Fibroblast of villous mesenchyme (primary cell): ENCODE measurements around the gene JCHAIN. TPM values are rescaled to one million over a fixed set of nuclear protein-coding genes. Genes with fewer than 3 reads are reported as not detected.

Experiments
- DNase-seq: peaks from one replicate; pipeline ENCODE4 v3.0.0-alpha.2; 2010; ENCODE audit warnings: low read depth
- H3K4me3 ChIP-seq: 2 replicates; pipeline ENCODE4 v1.5.1; 2011; ENCODE audit warnings: low read depth, mild to moderate bottlenecking, low read length
- total RNA-seq: library from RNA; depleted of rRNA; stranded (reverse); fragments of >200 nt; gene quantifications from 2 replicates; pipeline ENCODE4 v1.2.3, GENCODE V29; 2012
- TF ChIP-seq, protein P1 (sequence below): IDR thresholded peaks from 2 replicates; pipeline ENCODE4 v1.5.1; 2012; ENCODE audit warnings: low read depth, mild to moderate bottlenecking, low read length; ENCODE audit not compliant: insufficient read depth

Gene JCHAIN
- 0.64 and 2.6 TPM in 2 replicates for total RNA-seq

DNA sequence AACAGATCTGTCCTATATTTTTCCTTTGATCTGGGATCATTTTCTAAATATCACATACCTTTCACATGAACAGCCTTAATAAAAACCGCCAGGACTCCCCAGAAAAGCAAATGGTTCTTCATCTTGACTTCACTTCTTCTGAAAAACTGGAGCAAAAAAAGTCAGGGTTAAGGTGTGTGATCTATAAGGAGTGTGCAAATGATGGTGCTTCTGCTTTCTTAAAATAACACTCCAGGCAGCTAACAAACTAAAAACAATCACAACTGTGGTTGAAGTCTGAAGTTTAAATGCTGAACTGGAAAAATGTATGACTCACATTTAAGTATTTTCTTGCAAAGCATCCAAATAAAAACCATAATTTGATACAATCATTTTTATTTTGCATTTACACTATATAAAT, at the start of gene JCHAIN:
Gene JCHAIN (minus strand): TSS at position 140 of the 400 bp plus-strand sequence. CDS start 18 bp downstream, at position 122.
- TF ChIP-seq, protein P1, sequence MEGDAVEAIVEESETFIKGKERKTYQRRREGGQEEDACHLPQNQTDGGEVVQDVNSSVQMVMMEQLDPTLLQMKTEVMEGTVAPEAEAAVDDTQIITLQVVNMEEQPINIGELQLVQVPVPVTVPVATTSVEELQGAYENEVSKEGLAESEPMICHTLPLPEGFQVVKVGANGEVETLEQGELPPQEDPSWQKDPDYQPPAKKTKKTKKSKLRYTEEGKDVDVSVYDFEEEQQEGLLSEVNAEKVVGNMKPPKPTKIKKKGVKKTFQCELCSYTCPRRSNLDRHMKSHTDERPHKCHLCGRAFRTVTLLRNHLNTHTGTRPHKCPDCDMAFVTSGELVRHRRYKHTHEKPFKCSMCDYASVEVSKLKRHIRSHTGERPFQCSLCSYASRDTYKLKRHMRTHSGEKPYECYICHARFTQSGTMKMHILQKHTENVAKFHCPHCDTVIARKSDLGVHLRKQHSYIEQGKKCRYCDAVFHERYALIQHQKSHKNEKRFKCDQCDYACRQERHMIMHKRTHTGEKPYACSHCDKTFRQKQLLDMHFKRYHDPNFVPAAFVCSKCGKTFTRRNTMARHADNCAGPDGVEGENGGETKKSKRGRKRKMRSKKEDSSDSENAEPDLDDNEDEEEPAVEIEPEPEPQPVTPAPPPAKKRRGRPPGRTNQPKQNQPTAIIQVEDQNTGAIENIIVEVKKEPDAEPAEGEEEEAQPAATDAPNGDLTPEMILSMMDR, result no peak
- no peak within 1 kb of the TSS for H3K4me3 ChIP-seq
- peak; percentile 23 for DNase-seq

DNA sequence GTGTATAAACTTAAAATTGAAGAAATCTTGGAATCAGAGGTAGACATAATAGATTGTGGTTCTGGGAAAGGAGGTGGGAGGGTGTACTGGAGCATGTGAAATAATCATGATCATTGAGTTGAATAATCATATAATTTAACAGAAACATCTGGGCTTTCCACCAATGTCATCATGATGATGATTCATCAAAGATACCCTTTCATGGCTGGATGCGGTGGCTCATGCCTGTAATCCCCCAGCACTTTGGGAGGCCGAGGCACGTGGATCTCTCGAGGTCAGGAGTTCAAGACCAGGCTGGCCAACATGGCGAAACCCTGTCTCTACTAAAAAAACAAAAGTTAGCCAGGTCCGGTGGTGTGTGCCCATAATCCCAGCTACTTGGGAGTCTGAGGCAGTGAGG, 48.8 kb upstream of the JCHAIN start:
- DNase-seq, result no peak
- no peak overlapping the region for H3K4me3 ChIP-seq
- TF ChIP-seq, protein P1, result no peak

DNA sequence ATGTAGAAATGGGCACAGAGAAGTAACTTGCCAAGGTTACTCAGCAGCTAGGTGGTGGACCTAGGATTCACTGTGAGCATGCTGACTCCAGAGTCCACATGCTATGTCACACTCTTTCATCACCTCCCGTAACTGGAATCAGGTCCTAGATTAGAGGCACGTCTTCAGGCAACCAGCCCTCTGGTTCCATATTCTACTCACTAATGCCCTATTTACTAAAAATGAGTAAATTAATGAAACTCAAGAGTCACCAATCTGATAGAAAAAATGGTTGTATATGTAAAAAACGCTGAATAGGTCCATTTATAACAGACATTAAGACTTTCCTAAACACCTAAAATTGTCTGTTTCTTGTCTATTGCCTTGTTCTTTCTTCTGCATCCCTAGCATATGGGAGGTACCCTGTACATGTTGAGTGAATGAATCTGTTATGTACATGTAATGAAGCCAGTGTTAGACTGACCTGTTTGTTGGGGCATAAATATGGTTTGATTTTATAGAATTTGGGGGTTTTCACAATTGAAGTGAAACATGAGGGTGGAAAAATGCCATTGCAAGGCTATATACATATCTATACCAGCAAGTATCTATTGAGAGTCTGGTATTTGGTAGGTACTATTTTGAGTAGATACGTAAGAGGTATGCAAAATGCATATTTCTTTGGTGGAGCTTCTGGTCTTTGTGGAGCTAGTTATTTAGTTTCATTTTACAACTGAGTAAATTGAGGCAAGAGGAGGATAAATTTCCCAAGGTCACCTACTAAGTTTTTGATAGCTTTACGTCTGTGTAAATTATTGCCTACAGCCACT, 48.0 kb upstream of the JCHAIN start:
- H3K4me3 ChIP-seq, result no peak overlapping the region
- DNase-seq, result peak; percentile 33

DNA sequence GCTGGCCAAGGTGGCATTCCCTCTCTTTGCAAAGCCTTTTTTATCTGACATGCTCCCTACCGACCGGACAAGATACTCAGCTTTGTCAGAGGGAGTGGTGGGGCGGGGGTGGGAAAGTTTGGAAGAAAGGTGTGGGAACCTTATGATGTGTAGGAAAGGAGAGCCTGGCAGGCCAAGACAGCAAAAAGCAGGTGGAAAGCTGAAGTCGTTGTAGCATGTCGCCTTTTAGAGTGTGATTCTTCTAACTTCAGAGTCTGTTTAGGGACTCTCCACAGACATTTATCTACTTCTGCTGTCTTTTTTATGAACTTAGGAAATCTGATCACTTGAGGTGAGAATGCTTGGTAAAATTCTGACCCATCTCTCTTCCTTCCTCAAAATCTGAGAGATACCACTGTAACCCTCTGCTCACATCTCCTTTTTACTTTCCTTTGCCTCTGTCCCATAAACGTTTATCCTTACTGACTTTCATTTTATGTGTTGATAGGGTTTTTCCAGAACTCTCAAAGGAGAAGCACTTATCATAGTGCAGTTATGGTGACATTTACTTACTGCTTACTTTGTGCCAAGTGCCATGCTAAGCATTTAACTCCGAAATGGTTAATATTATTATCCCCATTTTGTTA, 47.3 kb upstream of the JCHAIN start:
- TF ChIP-seq, protein P1, result no peak
- DNase-seq, result no peak
- no peak overlapping the region for H3K4me3 ChIP-seq

More for the DNA sequence above, 48.0 kb upstream of the JCHAIN start:
- TF ChIP-seq, protein P1, result no peak

DNA sequence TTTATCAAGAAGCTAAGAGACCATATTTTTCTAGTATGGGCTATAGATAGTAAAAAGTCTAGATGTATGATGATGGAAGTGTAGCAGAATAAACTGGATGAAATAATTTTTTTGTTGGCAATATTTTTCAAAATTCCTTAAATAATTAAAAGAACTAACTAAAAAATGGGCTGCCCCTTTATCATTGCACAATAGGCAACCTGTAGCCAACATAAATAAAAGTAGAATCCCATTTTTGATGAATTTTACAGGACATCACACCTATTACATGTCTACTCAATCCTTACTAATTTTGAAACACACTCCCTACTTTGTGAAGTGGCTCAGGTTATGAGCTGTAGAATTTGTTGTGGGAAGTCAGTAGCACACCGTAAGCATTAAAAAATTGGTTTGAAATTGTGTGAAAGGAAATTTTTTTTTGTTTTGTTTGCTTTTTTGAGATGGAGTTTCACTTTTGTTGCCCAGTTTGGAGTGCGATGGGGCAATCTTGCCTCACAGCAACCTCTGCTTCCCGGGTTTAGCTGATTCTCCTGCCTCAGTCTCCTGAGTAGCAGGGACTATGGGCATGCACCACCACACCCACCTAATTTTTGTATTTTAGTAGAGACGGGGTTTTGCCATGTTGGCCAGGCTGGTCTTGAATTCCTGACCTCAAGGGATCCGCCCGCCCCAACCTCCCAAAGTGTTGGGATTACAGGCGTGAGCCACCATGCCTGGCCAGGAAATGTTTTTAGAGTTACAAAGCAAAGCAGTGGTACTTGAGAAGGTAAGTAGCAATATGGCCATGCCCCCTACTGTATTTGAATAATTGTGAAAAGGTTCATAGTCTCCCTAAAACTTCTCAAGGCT, 46.5 kb upstream of the JCHAIN start:
- TF ChIP-seq, protein P1, result no peak
- no peak for DNase-seq
- no peak overlapping the region for H3K4me3 ChIP-seq

DNA sequence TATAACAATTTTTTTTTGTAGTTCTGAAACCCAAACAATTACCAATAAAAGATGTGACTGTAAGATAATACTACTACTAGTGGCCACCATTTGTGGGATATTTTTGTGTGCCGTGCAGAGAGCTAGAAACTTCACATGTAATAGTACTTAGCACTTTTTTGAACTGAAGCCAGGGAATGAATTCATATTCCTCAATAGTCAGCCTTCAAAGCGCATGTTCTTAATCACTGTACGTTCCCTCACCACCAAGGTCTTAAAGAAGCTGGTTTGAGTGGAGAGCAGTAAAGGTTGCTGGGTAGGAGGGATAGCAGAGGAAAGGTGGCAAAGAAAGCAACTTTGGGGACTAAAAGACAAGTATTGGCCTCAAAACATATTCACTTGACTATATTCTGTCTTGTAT, 45.8 kb upstream of the JCHAIN start:
- DNase-seq, result no peak
- TF ChIP-seq, protein P1, result no peak
- no peak overlapping the region for H3K4me3 ChIP-seq
